Measurements from ENCODE around the gene PLTP.

The PLTP gene

GRCh38 chr20:45938727-45939438 lies 26.9 kb upstream of the PLTP start:
- H3K36me3 Mint-ChIP-seq (ENCODE audit: low read depth) = peaks cover 43% of the 10 kb centered on the region
- H3K27me3 Mint-ChIP-seq (ENCODE audit: low read depth) = no peaks in the 10 kb centered on the region
- no peaks in the 10 kb centered on the region for H3K9me3 Mint-ChIP-seq
- peak overlapping the region in 1 of 3 experiments; percentile 53 for H3K4me3 Mint-ChIP-seq
- TF ChIP-seq CTCF (IDR thresholded peaks at IDR 0.05; ENCODE audit: unreplicated experiment in 3 of 3) = no peak
- H3K27ac Mint-ChIP-seq = no peak overlapping the region
- H3K4me1 Mint-ChIP-seq = peaks cover 13% of the 10 kb centered on the region

- Mint-ChIP-seq H3K4me1 (peaks cover 19% of the 10 kb centered on the region), H3K36me3 (ENCODE audit: low read depth) (peaks cover 32% of the 10 kb centered on the region), H3K27ac (peak overlapping the region in 1 of 3 experiments; percentile 89), H3K27me3 (ENCODE audit: low read depth) (no peaks in the 10 kb centered on the region), H3K4me3 (peak overlapping the region; percentile 75 to 83 (median 78)), H3K9me3 (no peaks in the 10 kb centered on the region)
- TF ChIP-seq CTCF (IDR thresholded peaks at IDR 0.05; ENCODE audit: unreplicated experiment in 3 of 3) = no peak
Observed at GRCh38 chr20:45937765-45938164, 25.8 kb upstream of the PLTP start.

- peaks cover 19% of the 10 kb centered on the region for H3K4me1 Mint-ChIP-seq
- no peak for TF ChIP-seq CTCF (IDR thresholded peaks at IDR 0.05; ENCODE audit: unreplicated experiment in 3 of 3)
- peak overlapping the region; percentile 88 to 95 (median 93) for H3K4me3 Mint-ChIP-seq
- peak overlapping the region; percentile 97 to 100 (median 99) for H3K27ac Mint-ChIP-seq
- H3K36me3 Mint-ChIP-seq (ENCODE audit: low read depth) = peaks cover 31% of the 10 kb centered on the region
- no peaks in the 10 kb centered on the region for H3K9me3 Mint-ChIP-seq
- H3K27me3 Mint-ChIP-seq (ENCODE audit: low read depth) = no peaks in the 10 kb centered on the region
Observed at GRCh38 chr20:45935416-45936046, 23.6 kb upstream of the PLTP start.

- Mint-ChIP-seq H3K36me3 (ENCODE audit: low read depth) (peaks cover 26% of the 10 kb centered on the region), H3K4me1 (peaks cover 19% of the 10 kb centered on the region)
Observed at GRCh38 chr20:45934586-45935415, 22.8 kb upstream of the PLTP start, which contains the start of gene PCIF1. TSS of gene PCIF1 (plus strand) at chr20:45934683. CDS start at chr20:45939000, 4,317 bp downstream.

GRCh38 chr20:45934046-45934585 lies 22.2 kb upstream of the PLTP start:
- Mint-ChIP-seq H3K4me1 (peaks cover 19% of the 10 kb centered on the region), H3K36me3 (ENCODE audit: low read depth) (peaks cover 20% of the 10 kb centered on the region), H3K27me3 (ENCODE audit: low read depth) (no peaks in the 10 kb centered on the region), H3K27ac (peak overlapping the region; percentile 99 to 100 (median 100)), H3K4me3 (peak overlapping the region; percentile 99 to 100 (median 99)), H3K9me3 (no peaks in the 10 kb centered on the region)
- TF ChIP-seq CTCF (IDR thresholded peaks at IDR 0.05; ENCODE audit: unreplicated experiment in 3 of 3) = no peak

More at GRCh38 chr20:45934586-45935415, 22.8 kb upstream of the PLTP start, which contains the start of gene PCIF1:
- Mint-ChIP-seq H3K27ac (peak within 1 kb of the TSS; percentile 99 to 100 (median 100)), H3K27me3 (ENCODE audit: low read depth) (no peaks in the 10 kb centered on the region), H3K9me3 (no peaks in the 10 kb centered on the region), H3K4me3 (peak within 1 kb of the TSS; percentile 99 to 100 (median 99))
- no peak for TF ChIP-seq CTCF (IDR thresholded peaks at IDR 0.05; ENCODE audit: unreplicated experiment in 3 of 3)

Measured in nephron (organoid).